WI38 (cell line): ENCODE data around the gene SLC24A3.

Experiments used
- H3K4me3 ChIP-seq: 2 replicates; pipeline ENCODE4 v1.5.1; 2011; ENCODE audit warnings: low read depth, mild to moderate bottlenecking, control low read depth, low read length
- TF ChIP-seq, protein P1 (sequence below): IDR thresholded peaks from 2 replicates; pipeline ENCODE4 v1.5.1; 2012; ENCODE audit warnings: low read depth, mild to moderate bottlenecking, control low read depth, low read length

SLC24A3 gene

GRCh38 chr20:19760371-19760721 lies 547.9 kb downstream of the SLC24A3 start:
- no peak overlapping the region for H3K4me3 ChIP-seq
- TF ChIP-seq, protein P1, sequence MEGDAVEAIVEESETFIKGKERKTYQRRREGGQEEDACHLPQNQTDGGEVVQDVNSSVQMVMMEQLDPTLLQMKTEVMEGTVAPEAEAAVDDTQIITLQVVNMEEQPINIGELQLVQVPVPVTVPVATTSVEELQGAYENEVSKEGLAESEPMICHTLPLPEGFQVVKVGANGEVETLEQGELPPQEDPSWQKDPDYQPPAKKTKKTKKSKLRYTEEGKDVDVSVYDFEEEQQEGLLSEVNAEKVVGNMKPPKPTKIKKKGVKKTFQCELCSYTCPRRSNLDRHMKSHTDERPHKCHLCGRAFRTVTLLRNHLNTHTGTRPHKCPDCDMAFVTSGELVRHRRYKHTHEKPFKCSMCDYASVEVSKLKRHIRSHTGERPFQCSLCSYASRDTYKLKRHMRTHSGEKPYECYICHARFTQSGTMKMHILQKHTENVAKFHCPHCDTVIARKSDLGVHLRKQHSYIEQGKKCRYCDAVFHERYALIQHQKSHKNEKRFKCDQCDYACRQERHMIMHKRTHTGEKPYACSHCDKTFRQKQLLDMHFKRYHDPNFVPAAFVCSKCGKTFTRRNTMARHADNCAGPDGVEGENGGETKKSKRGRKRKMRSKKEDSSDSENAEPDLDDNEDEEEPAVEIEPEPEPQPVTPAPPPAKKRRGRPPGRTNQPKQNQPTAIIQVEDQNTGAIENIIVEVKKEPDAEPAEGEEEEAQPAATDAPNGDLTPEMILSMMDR: no peak

DNA sequence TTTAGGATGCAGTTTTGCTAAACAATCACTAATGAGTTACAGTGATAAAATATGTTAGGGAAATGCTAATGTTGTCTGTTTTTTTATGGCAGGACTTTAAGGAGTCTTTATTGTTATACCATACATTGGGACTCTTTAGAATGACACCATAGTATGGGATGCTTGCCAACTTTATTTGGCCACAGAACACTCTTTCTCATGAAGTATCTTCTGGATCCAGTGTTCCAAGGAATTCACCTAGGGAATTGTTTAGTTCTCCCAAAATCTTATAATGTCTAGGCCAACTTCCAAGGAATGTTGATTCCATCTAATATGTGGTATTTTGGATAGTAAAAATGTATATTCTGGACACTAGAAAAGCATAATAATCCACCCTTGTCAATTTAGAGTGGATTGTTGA lies 548.9 kb downstream of the SLC24A3 start:
- H3K4me3 ChIP-seq: no peak overlapping the region
- TF ChIP-seq, protein P1: no peak

DNA sequence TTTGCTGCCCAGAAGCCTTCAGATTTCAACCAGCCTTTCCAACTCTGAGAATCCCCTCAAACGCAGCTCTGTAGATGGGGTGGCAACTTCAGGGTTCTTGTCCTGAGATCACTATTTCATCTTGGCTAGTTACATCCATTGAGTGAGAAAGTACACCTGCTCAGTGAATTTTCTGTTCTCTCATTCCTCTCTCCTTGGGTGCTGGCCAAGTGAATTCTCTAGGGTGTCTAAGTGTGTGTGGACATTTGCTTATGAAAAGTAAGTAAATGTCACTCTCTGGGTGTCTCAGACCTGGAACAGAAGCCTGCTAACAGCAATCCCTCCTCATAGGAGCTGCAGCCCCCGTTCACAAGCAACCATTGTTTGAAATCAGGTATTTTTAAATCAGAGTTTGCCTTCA lies 549.4 kb downstream of the SLC24A3 start:
- TF ChIP-seq, protein P1: no peak
- H3K4me3 ChIP-seq: no peak overlapping the region

- no peak overlapping the region for H3K4me3 ChIP-seq
- TF ChIP-seq, protein P1: no peak
These were observed 551.8 kb downstream of the SLC24A3 start for GRCh38 chr20:19764207-19764606.

GRCh38 chr20:19765266-19765665 lies 552.8 kb downstream of the SLC24A3 start:
- H3K4me3 ChIP-seq: no peak overlapping the region
- TF ChIP-seq, protein P1: no peak

DNA sequence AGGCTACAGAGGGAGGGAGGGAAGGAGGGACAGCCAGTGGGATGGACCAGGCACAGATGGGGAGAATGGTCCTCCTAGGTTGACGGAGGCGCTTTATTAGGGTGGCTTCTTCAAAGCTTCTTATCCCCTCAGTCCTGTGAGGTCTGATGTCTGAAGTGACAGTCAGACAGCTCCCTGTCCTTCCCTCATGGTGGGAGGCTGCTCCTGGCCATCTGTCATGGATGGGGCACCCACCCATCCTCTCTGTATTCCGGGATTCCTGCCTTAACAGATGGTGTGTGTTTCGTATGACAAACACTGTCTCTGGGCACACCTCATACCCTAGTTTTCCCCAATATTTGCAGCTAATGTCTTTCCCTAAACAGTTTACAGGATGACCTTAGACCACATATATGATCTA lies 553.5 kb downstream of the SLC24A3 start:
- TF ChIP-seq, protein P1: no peak
- H3K4me3 ChIP-seq: no peak overlapping the region

DNA sequence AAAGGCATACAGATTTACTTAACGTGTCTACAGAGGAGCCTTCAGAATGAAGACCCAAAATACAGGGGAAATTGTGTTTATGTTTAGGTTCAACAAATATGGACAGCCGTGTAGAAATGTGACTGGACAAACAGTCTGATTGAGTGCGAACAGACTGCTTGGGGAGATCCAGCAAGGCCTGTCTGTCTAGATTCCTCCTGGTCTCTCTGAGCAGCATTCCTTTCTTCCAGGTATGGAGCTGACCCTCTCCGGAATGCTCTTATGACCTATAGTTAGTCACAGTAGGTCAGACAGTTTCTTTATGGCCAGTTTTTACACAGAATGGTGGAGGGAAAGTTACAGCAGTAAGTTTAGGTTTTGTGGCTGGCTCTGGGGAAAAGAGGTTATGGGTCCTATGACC lies 554.6 kb downstream of the SLC24A3 start:
- TF ChIP-seq, protein P1: no peak
- H3K4me3 ChIP-seq: no peak overlapping the region
